Fibroblast of lung (primary cell): ENCODE results near the gene FKBP14. TPM values are rescaled to one million over a fixed set of nuclear protein-coding genes. Genes with fewer than 3 reads are reported as not detected.

Experiments
- DNase-seq, 2 donors: peaks; one replicate each; pipeline versions ENCODE4 v3.0.0 to v3.0.0-alpha.2; 2010; ENCODE audit warnings: low read depth in 2 of 2
- H2AFZ ChIP-seq: 2 replicates; pipeline ENCODE4 v1.5.1; 2012; ENCODE audit warnings: low read length, control low read depth, inconsistent platforms
- H3K27ac ChIP-seq: 2 replicates; pipeline ENCODE4 v1.5.1; 2011; ENCODE audit warnings: low read length, control low read depth; ENCODE audit not compliant: insufficient read depth
- H3K27me3 ChIP-seq: 2 replicates; pipeline ENCODE4 v1.5.1; 2011; ENCODE audit warnings: mild to moderate bottlenecking, low read length; ENCODE audit not compliant: control insufficient read depth, insufficient read depth
- H3K36me3 ChIP-seq: 2 replicates; pipeline ENCODE4 v1.5.1; 2011; ENCODE audit warnings: low read length; ENCODE audit not compliant: control insufficient read depth, insufficient read depth
- H3K4me1 ChIP-seq: 2 replicates; pipeline ENCODE4 v1.5.1; 2011; ENCODE audit warnings: low read length; ENCODE audit not compliant: control insufficient read depth, insufficient read depth; ENCODE audit errors: extremely low read depth
- H3K4me2 ChIP-seq: 2 replicates; pipeline ENCODE4 v1.5.1; 2011; ENCODE audit warnings: low read length, control low read depth; ENCODE audit not compliant: insufficient read depth; ENCODE audit errors: extremely low read depth
- H3K4me3 ChIP-seq, 4 experiments: fragments of 200-600 bp in 1 of 4; sonication (generic) in 1 of 4; replicated peaks in 1 of 4; 2 replicates each; pipeline ENCODE4 v1.5.1; 2011 to 2016; ENCODE audit warnings: low read length in 4 of 4, low read depth in 3 of 4, mild to moderate bottlenecking in 3 of 4, control low read depth in 2 of 4, inconsistent platforms in 1 of 4, mixed read lengths in 1 of 4; ENCODE audit not compliant: insufficient read depth in 1 of 4; ENCODE audit errors: control extremely low read depth in 1 of 4
- H3K79me2 ChIP-seq: 2 replicates; pipeline ENCODE4 v1.5.1; 2012; ENCODE audit warnings: mild to moderate bottlenecking, low read length, inconsistent platforms; ENCODE audit not compliant: control insufficient read depth, insufficient read depth
- H3K9ac ChIP-seq: 2 replicates; pipeline ENCODE4 v1.5.1; 2011; ENCODE audit warnings: mild to moderate bottlenecking, low read length, control low read depth; ENCODE audit not compliant: insufficient read depth
- H3K9me3 ChIP-seq: 2 replicates; pipeline ENCODE4 v1.5.1; 2012; ENCODE audit warnings: low read depth, low read length; ENCODE audit not compliant: control insufficient read depth, insufficient read depth
- H4K20me1 ChIP-seq: 2 replicates; pipeline ENCODE4 v1.5.1; 2011; ENCODE audit warnings: low read length; ENCODE audit not compliant: control insufficient read depth, insufficient read depth; ENCODE audit errors: extremely low read depth
- CTCF ChIP-seq, 2 donors: IDR thresholded peaks in 1 of 2; conservative IDR thresholded peaks in 1 of 2; 1 replicate in 1 of 2; 2 replicates in 1 of 2; pipeline ENCODE4 v1.5.1; 2011 to 2012; ENCODE audit warnings: low read length in 2 of 2, control low read depth in 1 of 2, inconsistent platforms in 1 of 2, low read depth in 1 of 2, mild to moderate bottlenecking in 1 of 2
- EZH2 ChIP-seq: IDR thresholded peaks from 2 replicates; pipeline ENCODE4 v1.5.1; 2012; ENCODE audit warnings: low read length, control low read depth, mild to moderate bottlenecking; ENCODE audit errors: missing control alignments
- polyA plus RNA-seq, 2 donors: library from polyadenylated mRNA; depleted of rRNA in 1 of 2; stranded (reverse) in 1 of 2; unstranded in 1 of 2; fragments of >200 nt; gene quantifications; 2 replicates each; pipeline ENCODE4 v1.2.1, GENCODE V29; 2011 to 2012; ENCODE audit warnings: missing spikeins in 1 of 2
- total RNA-seq: library from RNA; depleted of rRNA; stranded (reverse); fragments of >200 nt; gene quantifications from 2 replicates; pipeline ENCODE4 v1.2.1, GENCODE V29; 2014

FKBP14 gene
- total and polyA plus RNA-seq, 2 donors (not counting 1 experiment from before 2014, with no cell fraction given), result 21.8 to 52.0 TPM

DNA sequence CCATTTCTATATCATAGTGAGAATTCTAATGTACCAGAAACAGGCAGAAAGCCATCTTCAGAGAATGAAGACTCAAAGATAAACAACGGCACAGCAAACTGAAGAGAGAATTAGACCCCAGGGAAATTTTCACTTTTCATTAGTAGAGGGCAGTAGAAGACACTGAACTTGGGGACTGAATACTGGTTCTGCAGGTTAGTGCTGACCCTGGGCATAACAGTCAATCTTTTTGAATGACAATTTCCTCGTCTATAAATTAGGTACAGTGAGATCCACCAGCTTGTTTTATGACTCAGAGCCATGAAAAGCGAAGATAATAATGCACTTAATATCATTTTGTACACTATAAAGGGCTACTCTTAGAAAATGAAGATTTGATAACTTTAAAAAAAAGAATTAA, 13.7 kb downstream of the FKBP14 start:
- H4K20me1 ChIP-seq, result no peaks in the 10 kb centered on the region
- no peak overlapping the region for H3K4me2 ChIP-seq
- H3K27ac ChIP-seq, result no peak overlapping the region
- H3K4me3 ChIP-seq, result no peak overlapping the region
- no peaks in the 10 kb centered on the region for H3K9me3 ChIP-seq
- no peak for DNase-seq
- H3K9ac ChIP-seq, result no peak overlapping the region
- no peak overlapping the region for H2AFZ ChIP-seq
- no peaks in the 10 kb centered on the region for H3K36me3 ChIP-seq
- H3K4me1 ChIP-seq, result no peaks in the 10 kb centered on the region
- no peak for TF ChIP-seq EZH2
- no peak for TF ChIP-seq CTCF (conservative IDR thresholded peaks at IDR 0.05 in 1 of 2, IDR thresholded peaks at IDR 0.05 in 1 of 2; ENCODE audit: low read depth in 1 of 2, low read length in 2 of 2)
- no peaks in the 10 kb centered on the region for H3K79me2 ChIP-seq
- no peaks in the 10 kb centered on the region for H3K27me3 ChIP-seq

- no peaks in the 10 kb centered on the region for H3K9me3 ChIP-seq
- TF ChIP-seq CTCF (conservative IDR thresholded peaks at IDR 0.05 in 1 of 2, IDR thresholded peaks at IDR 0.05 in 1 of 2; ENCODE audit: low read depth in 1 of 2, low read length in 2 of 2), result no peak
- no peak for TF ChIP-seq EZH2
Observed at GRCh38 chr7:30010021-30010420, 16.5 kb downstream of the FKBP14 start.

DNA sequence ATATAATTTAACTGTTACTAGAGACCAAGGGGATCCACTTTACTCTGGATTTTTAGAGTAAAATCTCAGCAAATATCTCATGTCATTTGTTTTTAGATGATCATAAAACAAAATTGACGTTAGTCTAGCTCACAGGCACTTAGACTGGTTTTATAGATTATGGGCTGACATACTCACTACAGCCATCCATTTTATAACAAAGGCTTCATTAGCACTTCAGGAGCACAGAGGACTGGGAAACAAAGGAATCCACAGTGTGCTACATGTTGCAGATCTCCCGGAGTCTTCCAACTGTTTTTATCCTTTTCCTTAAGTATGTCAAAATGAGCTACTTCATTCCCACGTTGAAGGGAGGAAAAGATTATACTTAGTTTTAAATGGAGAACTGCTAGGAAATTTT, 21.0 kb downstream of the FKBP14 start:
- H3K4me2 ChIP-seq, result no peak overlapping the region
- no peaks in the 10 kb centered on the region for H3K36me3 ChIP-seq
- DNase-seq, result no peak
- TF ChIP-seq EZH2 (no peak), CTCF (conservative IDR thresholded peaks at IDR 0.05 in 1 of 2, IDR thresholded peaks at IDR 0.05 in 1 of 2; ENCODE audit: low read depth in 1 of 2, low read length in 2 of 2) (no peak)
- H3K4me1 ChIP-seq, result no peaks in the 10 kb centered on the region
- H3K9me3 ChIP-seq, result no peaks in the 10 kb centered on the region
- H3K4me3 ChIP-seq, result no peak overlapping the region
- no peaks in the 10 kb centered on the region for H3K79me2 ChIP-seq
- no peak overlapping the region for H3K27ac ChIP-seq
- H3K9ac ChIP-seq, result no peak overlapping the region
- H4K20me1 ChIP-seq, result no peaks in the 10 kb centered on the region
- H2AFZ ChIP-seq, result no peak overlapping the region
- no peaks in the 10 kb centered on the region for H3K27me3 ChIP-seq

More at GRCh38 chr7:30010021-30010420, 16.5 kb downstream of the FKBP14 start:
- Histone ChIP-seq H2AFZ (no peak overlapping the region), H3K36me3 (no peaks in the 10 kb centered on the region), H3K4me3 (no peak overlapping the region), H3K27ac (no peak overlapping the region), H3K27me3 (no peaks in the 10 kb centered on the region), H3K79me2 (no peaks in the 10 kb centered on the region), H3K4me1 (no peaks in the 10 kb centered on the region), H3K4me2 (no peak overlapping the region), H4K20me1 (no peaks in the 10 kb centered on the region), H3K9ac (no peak overlapping the region)
- DNase-seq, result no peak
